OCI-LY7 (cell line): ENCODE measurements around the gene ZNF598. TPM values are rescaled to one million over a fixed set of nuclear protein-coding genes. Genes with fewer than 3 reads are reported as not detected.

Source experiments
- BruUV-seq: library from RNA; stranded (reverse); fragments of 400-500 nt; replicated peaks from 2 replicates; lab custom pipeline; 2021; lab: Mats Ljungman, UMichigan
- CTCF ChIA-PET: fragments of 300-600 bp; sonication (Branson Sonifier 250); formaldehyde crosslinking; loops from one replicate; lab custom pipeline; 2022; ENCODE audit warnings: antibody characterized with exemption; ENCODE audit not compliant: unreplicated experiment; lab: Charles Lee
- POLR2A ChIA-PET: fragments of 300-600 bp; sonication (Branson Sonifier 250); formaldehyde crosslinking; loops from one replicate; lab custom pipeline; 2022; ENCODE audit warnings: antibody characterized with exemption; lab: Charles Lee
- DNase-seq: peaks from one replicate; pipeline ENCODE4 v3.0.0-alpha.2; 2015; ENCODE audit warnings: low spot score
- H2AFZ ChIP-seq: fragments of 200-600 bp; sonication (generic), shearing (Covaris generic); 2 replicates; pipeline ENCODE4 v1.6.1; 2014; ENCODE audit warnings: mild to moderate bottlenecking, antibody characterized with exemption, low read length, moderate library complexity
- H3K27ac ChIP-seq: fragments of 200-600 bp; sonication (generic); 2 replicates; pipeline ENCODE4 v1.5.1; 2014; ENCODE audit warnings: mixed run types, low read depth, mild to moderate bottlenecking, moderate library complexity, low read length, inconsistent platforms; ENCODE audit not compliant: poor library complexity, severe bottlenecking
- H3K36me3 ChIP-seq: fragments of 200-600 bp; sonication (generic); 2 replicates; pipeline ENCODE4 v1.6.1; 2014; ENCODE audit warnings: mild to moderate bottlenecking, antibody characterized with exemption, low read length, moderate library complexity, mixed read lengths; ENCODE audit not compliant: insufficient read depth
- H3K4me1 ChIP-seq: fragments of 200-600 bp; sonication (generic); 2 replicates; pipeline ENCODE4 v1.5.1; 2014; ENCODE audit warnings: mild to moderate bottlenecking, low read length; ENCODE audit not compliant: insufficient read depth, poor library complexity, severe bottlenecking
- H3K4me2 ChIP-seq: fragments of 200-600 bp; sonication (generic); 2 replicates; pipeline ENCODE4 v1.6.1; 2014; ENCODE audit warnings: mild to moderate bottlenecking, low read length
- H3K4me3 ChIP-seq: fragments of 200-600 bp; sonication (generic); 2 replicates; pipeline ENCODE4 v1.5.1; 2014; ENCODE audit warnings: mild to moderate bottlenecking, low read depth, low read length; ENCODE audit not compliant: poor library complexity, severe bottlenecking
- H3K79me2 ChIP-seq: fragments of 200-600 bp; sonication (generic); 2 replicates; pipeline ENCODE4 v1.6.1; 2016; ENCODE audit warnings: low read depth, mild to moderate bottlenecking, low read length, moderate library complexity, mixed read lengths; ENCODE audit not compliant: insufficient read depth
- H3K9me2 ChIP-seq: fragments of 200-600 bp; sonication (generic); 2 replicates; pipeline ENCODE4 v1.6.1; 2016; ENCODE audit warnings: mild to moderate bottlenecking, low read length, mixed read lengths; ENCODE audit not compliant: insufficient read depth
- H3K9me3 ChIP-seq: fragments of 200-600 bp; sonication (generic); 2 replicates; pipeline ENCODE4 v1.6.1; 2014; ENCODE audit warnings: mild to moderate bottlenecking, mixed run types, low read length, mixed read lengths
- H4K20me1 ChIP-seq: fragments of 200-600 bp; sonication (generic); 2 replicates; pipeline ENCODE4 v1.6.1; 2014; ENCODE audit warnings: mild to moderate bottlenecking, antibody characterized with exemption, low read length, moderate library complexity, mixed read lengths; ENCODE audit not compliant: insufficient read depth
- CTCF ChIP-seq: fragments of 200-600 bp; sonication (generic); conservative IDR thresholded peaks from 2 replicates; pipeline ENCODE4 v1.5.1; 2014; ENCODE audit warnings: mild to moderate bottlenecking, antibody characterized with exemption, low read length, moderate library complexity, mixed read lengths
- EZH2phosphoT487 ChIP-seq: fragments of 200-600 bp; sonication (generic); IDR thresholded peaks from 2 replicates; pipeline ENCODE4 v1.6.1; 2018; ENCODE audit warnings: low read depth, borderline replicate concordance, mild to moderate bottlenecking, mixed run types, antibody characterized with exemption, low read length, moderate library complexity, mixed read lengths
- intact Hi-C: fragments of 100-400 bp; cut with micrococcal nuclease; formaldehyde crosslinking; loops from one replicate; pipeline ENCODE4 v1.10.0; 2022; ENCODE audit not compliant: unreplicated experiment
- total RNA-seq, 2 experiments: library from RNA; depleted of rRNA in 1 of 2; stranded (reverse); fragments of >200 nt in 1 of 2; shearing (Covaris generic) in 1 of 2; gene quantifications; 2 replicates each; pipeline ENCODE4 v1.2.3, GENCODE V29; 2014 to 2022

Gene ZNF598
- total RNA-seq, 2 experiments from 2014 or later = 26.3 to 80.4 TPM

GRCh38 chr16:2031081-2031577 lies 21.5 kb upstream of the ZNF598 start:
- intact Hi-C loops = no loop called here
- H2AFZ ChIP-seq = no peak overlapping the region
- H3K36me3 ChIP-seq = no peaks in the 10 kb centered on the region
- TF ChIP-seq EZH2phosphoT487 (no peak), CTCF (no peak)
- DNase-seq = no peak
- CTCF ChIA-PET = no interaction called here
- H3K4me2 ChIP-seq = no peak overlapping the region
- no peaks in the 10 kb centered on the region for H3K79me2 ChIP-seq
- no peaks in the 10 kb centered on the region for H3K9me2 ChIP-seq
- no peaks in the 10 kb centered on the region for H3K9me3 ChIP-seq
- H3K27ac ChIP-seq = no peak overlapping the region
- POLR2A ChIA-PET = no interaction called here
- H3K4me3 ChIP-seq = no peak overlapping the region
- no peaks in the 10 kb centered on the region for H3K4me1 ChIP-seq
- H4K20me1 ChIP-seq = no peaks in the 10 kb centered on the region
- BruUV-seq = no TSS peak

GRCh38 chr16:2030036-2030435 lies 20.4 kb upstream of the ZNF598 start:
- H3K27ac ChIP-seq = no peak overlapping the region
- H2AFZ ChIP-seq = no peak overlapping the region
- ChIA-PET POLR2A (no interaction called here), CTCF (no interaction called here)
- BruUV-seq = no TSS peak
- H3K4me1 ChIP-seq = no peaks in the 10 kb centered on the region
- H3K36me3 ChIP-seq = no peaks in the 10 kb centered on the region
- H3K9me2 ChIP-seq = no peaks in the 10 kb centered on the region
- H3K4me2 ChIP-seq = no peak overlapping the region
- no peak overlapping the region for H3K4me3 ChIP-seq
- intact Hi-C loops = no loop called here
- no peaks in the 10 kb centered on the region for H4K20me1 ChIP-seq
- H3K79me2 ChIP-seq = no peaks in the 10 kb centered on the region
- TF ChIP-seq CTCF = no peak
- no peak for TF ChIP-seq EZH2phosphoT487
- no peak for DNase-seq
- H3K9me3 ChIP-seq = no peaks in the 10 kb centered on the region

GRCh38 chr16:2029350-2029749 lies 19.7 kb upstream of the ZNF598 start:
- DNase-seq = no peak
- no TSS peak for BruUV-seq
- Histone ChIP-seq H3K79me2 (no peaks in the 10 kb centered on the region), H3K4me3 (no peak overlapping the region), H4K20me1 (no peaks in the 10 kb centered on the region), H3K9me3 (no peaks in the 10 kb centered on the region), H3K4me2 (no peak overlapping the region), H3K36me3 (no peaks in the 10 kb centered on the region), H3K4me1 (no peaks in the 10 kb centered on the region), H3K9me2 (no peaks in the 10 kb centered on the region), H2AFZ (no peak overlapping the region), H3K27ac (no peak overlapping the region)
- intact Hi-C loops = no loop called here
- ChIA-PET CTCF (no interaction called here), POLR2A (no interaction called here)
- no peak for TF ChIP-seq CTCF
- no peak for TF ChIP-seq EZH2phosphoT487
